Stimulated activated CD4-positive, alpha-beta T cell treated with anti-CD3 and anti-CD28 coated beads, Interleukin-2, amount 100 ng/mL, for 4 hours (primary cell): ENCODE data around the gene CLTA.

Experiments used
- DNase-seq: peaks from one replicate; pipeline ENCODE4 v3.0.0-alpha.2; 2020; ENCODE audit warnings: low read depth

Gene CLTA, protein sequence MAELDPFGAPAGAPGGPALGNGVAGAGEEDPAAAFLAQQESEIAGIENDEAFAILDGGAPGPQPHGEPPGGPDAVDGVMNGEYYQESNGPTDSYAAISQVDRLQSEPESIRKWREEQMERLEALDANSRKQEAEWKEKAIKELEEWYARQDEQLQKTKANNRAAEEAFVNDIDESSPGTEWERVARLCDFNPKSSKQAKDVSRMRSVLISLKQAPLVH

DNA sequence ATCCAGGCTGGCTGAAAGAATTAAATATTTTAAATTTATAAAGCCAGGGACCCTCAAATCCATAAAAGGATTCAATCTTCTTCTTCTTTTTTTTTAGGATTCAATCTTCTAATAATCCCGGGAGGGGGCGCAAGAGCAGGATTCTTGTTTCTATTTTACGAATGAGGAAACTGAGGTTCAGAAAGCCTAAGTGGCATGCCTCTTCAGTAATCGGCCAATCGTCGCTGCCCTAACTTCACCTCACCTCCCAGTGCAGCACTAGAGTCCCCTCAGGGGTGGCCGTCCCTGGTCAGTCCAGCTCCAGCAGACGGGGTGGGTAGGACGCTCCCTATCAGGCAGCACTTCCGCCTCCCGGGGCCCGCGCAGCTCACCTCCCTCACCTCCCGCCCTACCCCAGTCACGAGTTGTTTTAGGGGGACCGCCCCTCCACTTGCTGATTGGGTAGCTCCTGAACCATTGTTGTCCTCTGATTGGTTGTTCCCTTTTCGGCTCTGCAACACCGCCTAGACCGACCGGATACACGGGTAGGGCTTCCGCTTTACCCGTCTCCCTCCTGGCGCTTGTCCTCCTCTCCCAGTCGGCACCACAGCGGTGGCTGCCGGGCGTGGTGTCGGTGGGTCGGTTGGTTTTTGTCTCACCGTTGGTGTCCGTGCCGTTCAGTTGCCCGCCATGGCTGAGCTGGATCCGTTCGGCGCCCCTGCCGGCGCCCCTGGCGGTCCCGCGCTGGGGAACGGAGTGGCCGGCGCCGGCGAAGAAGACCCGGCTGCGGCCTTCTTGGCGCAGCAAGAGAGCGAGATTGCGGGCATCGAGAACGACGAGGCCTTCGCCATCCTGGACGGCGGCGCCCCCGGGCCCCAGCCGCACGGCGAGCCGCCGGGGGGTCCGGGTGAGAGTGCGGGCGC is at the start of gene CLTA:
Gene CLTA, plus strand, starts transcription at position 534 of the 902 bp plus-strand sequence. Its CDS starts 136 bp downstream, at position 670.
- DNase-seq = peak; percentile 90

DNA sequence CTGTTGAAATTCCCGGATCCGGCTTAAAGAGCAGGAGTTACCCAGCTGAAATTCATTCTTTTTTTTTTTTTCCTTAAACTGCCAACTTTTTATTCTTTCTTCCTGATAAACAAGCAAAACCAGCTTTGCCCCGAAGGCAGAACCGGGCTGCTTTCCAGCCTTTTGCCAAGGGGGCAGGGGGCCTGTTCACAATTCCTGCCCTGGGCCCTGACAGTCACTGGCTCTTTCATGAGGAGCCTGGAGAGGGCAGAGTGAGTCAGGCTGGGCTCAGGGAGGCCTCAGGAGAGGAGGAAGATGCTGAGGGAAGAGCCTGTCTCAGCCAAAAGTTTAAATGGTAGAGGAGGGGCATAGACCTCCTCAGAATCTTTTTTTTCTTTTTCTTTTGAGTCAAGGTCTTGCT is 49.4 kb upstream of the CLTA start:
- DNase-seq = no peak

DNA sequence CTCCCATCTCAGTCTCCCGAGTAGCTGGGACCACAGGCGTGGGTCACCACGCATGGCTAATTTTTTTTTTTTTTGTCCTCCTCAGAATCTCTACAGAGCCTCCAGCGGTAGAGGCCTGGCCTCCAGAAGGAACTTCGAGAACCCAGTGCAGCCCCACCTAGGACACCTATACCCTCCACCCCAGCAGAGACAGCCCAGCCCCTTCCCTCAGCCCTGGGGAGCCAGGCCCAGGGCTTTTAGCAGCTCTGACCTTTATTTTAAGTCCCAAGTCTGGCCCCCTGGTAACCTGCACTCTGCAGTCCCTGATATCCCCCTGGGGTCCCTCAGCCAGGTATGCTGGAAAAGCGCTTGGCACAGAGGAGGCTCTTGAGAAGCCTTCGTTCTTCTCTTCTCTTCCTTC is 49.0 kb upstream of the CLTA start:
- no peak for DNase-seq

DNA sequence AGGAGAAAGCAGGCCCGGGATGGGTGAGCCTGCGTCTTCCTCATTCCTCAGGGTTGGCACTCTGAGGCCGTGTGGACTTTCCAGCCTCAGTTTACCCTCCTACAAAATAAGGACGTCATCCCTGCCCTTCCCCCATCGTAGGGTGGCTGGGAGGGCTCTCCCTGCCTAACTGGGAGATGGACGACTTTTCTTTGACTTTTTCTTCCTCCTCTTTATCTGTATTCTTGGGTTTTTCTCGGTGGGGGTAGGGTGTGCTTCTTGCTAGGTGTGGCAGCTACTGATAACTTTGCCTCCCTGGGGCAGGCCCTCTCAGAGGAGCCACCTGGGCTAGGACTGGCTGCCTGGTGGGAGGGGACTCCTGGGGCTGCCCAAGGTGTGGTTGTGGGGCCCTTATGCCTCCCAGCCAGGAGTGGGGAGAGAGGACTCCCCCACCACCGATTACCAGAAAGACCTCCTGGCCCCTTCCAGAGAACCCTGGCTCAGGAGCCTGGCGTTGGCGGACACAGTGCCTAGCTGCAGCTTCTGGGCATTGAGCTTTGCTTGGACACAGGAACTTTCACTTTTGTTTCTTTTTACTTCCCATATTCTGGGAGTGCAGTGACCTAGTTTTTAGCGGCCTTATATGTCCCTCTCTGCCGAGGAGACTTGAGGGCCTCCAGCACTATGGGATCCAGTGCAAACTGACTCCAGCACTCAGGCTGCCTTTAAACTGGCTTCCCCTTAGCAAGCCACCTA is 48.0 kb upstream of the CLTA start:
- no peak for DNase-seq

DNA sequence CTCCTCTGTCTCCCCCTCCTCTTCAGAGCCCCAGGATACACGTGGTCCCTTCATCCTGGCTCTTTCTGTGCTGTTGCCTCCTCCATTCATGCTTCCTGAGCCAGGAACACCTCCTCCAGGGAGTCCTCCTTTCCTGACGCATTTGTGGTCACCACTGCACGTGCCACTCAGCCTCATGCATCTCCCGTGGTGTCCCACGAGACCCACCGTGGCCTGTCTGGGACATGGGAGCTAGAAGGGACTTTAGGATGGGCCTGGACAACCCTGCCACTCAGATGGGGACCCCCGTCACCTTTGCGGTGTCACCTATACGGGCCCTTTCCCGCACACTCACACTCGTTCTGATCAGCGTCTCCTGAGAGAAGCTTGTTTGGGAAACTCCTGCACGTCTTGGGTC is 47.5 kb upstream of the CLTA start:
- no peak for DNase-seq

DNA sequence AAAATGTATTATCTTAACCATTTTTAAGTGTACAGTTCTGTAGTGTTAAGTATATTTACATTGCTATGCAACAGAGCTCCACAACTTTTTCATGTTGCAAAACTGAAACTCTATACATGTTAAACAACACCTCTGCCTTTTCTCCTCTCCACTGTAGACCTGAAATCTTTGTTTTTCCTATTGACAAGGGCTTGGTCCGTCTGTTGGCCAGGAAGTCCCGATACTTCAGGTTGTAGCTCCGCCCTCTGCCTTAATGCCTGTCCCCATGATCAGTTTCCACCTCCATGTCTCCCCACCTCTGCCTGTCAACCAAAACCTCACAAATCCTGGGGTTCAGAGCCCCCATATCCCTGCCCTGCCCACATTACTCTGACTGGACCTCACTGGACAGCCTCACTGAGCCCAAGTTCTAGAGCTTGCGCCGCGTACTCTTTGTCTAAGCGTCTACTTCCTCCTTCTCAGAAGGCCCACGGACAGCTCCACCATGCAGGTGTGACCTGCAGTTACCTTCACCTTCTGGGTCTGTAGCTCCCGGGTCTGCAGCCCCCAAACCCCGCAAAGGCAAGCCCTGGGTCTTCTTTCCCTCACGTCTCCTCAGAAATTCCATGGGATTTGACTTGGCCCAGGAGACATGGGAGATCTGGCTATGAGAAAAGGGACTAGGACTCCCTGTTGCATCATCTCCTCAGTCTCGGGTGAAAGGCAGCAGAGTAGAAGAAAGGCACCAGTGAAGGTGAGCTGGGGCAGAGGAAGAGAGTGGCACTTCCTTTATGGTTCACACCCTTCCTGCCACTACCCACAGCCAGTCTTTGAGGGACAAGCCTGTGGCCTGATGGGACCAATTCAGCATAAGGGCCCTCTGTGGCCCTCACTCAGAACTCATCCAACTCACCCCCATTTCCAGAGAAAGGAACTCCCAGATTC is 46.1 kb upstream of the CLTA start:
- DNase-seq = no peak

DNA sequence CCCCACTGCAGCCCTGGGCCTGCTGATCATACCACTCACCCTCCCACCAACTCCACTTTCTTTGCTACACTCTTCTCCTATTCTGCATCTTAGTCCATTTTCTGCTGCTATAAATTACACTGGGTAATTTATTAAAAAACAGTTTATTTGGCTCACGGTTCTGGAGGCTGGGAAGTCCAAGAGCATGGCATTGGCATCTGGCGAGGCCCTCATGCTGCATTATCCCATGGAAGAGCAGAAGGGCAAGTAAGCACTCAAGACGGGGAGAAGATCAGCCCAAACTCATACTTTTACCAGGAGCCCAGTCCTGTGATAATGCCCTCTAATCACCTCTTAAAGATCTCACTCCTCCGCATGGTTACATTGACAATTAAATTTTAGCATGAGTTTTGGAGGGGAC is 44.8 kb upstream of the CLTA start:
- no peak for DNase-seq

DNA sequence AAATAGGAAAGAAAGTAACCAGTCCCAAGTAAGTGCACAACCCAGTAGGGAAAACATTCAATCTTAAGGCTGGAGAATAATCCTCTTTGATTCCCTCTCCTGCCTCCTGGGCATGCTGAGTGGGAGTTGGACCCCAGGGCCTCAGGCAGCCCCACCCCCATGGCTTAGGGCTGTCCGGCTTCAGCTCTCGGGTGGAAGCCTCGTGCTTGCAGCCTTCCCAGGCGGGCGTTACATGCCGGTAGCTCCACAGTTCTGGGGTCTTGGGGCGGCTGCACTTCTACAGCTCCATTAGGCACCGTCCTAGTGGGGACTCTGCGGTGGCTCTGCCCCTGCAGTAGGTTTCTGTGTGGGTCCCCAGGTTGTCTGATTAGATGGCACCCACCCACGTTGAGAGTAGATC is 44.1 kb upstream of the CLTA start:
- no peak for DNase-seq

DNA sequence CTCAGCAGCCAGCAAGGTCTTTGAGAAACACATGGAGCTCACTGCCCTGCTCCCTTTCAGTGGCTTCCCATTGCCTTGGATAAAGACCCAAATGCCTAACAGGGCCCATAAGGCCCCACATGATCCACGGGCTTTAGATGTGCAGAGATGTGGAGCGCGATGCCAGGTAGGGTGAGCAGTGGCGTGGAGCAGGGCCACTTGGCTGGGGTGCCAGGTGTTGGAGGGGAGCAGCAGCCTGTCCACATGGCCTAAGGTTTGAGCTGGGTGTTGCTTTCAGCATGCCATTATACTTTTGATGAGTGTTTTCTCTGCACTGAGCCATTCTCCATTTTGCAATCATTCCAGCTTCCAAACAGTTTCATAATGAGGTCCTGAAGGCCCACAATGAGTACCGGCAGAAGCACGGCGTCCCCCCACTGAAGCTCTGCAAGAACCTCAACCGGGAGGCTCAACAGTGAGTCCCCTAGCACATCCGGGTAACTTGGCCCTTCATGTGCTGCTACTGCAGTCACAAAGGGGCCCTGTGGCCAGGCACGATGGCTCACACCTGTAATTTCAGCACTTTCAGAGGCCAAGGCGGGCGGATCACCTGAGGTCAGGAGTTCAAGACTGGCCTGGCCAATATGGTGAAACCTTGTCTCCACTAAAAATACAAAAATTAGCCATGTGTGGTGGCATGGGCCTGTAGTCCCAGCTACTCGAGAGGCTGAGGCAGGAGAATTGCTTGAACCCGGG is 43.1 kb upstream of the CLTA start:
- no peak for DNase-seq

DNA sequence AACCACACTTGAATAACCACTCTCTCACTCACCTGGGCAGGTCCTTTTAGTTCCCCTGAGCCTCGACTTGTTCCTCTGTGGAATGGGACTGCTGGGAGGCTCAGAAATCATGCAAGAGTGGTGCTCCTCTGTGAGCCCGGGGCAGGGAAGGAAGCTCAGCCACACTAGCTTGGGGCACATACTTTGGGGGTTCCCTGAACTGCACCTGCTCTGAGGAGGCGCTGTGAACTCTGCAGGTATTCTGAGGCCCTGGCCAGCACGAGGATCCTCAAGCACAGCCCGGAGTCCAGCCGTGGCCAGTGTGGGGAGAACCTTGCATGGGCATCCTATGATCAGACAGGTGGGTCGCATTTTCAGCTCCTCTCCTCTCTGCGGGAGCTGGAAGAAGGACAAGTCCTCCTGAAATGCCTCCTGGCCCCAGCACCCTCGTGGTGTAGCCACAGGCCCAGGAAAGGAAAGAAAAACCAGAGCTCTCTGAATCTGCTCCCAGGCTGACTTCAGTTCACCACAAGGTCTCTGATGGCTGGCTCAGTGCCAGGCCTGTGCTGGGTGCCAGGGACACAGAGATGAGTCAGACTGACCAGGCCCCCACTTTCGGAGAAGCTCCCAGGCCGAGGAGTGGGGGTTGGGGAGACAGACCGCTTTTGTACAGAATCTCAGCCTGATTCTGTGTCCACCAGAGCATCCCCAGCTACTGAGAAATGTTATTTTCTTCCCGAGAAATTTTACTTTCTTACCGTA is 42.2 kb upstream of the CLTA start:
- DNase-seq = no peak

DNA sequence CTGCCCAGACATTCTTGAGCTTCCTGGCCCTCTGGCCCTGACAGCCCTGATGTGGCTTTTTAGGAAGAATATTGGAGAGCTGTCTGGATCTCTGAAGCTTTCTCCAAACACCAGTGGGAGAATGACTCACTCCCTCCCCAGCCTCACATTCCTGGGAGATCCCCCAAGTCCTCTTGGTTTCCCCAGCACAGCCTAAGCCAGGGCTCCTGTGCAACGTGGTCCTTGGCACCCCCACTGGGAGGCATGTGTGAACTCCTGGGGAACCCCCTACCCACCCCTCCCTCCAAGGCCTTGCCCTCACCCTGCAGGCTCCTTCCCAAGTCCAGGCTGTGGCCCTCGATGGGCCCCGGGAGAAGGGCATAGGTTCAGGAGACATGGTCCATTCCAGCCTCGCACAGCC is 41.5 kb upstream of the CLTA start:
- DNase-seq = no peak

DNA sequence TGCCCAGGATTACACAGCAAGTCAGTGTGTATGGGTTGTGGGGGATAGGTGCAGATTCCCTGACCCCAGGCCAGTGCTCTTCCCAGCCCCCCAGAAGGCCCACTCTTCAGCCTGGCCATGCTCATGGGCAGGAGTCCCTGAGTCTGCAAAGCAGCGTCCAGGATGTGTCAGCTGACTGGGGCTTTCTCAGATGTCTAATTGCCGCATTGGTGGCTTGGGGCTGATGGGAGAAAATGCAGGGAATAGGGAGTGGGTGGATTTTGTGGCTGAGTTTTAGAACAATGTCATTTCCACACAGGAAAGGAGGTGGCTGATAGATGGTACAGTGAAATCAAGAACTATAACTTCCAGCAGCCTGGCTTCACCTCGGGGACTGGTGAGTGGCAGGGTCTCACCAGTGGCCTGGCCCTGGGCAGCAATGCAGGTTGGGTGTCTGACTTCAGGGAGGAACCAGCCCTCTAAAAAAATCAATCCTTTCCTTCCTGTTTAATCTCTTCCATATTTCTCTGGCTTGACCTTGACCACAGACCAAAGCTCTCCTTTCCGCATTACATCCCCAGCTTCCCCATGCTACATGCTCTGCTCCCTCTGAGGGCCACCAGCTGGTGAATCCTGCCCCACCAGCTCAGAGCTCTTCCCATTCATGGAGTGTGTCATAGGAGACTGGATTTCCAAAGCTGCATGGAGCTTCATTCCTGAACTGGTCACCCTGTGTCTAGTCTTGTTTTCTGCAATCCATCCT is 40.0 kb upstream of the CLTA start:
- DNase-seq = no peak

DNA sequence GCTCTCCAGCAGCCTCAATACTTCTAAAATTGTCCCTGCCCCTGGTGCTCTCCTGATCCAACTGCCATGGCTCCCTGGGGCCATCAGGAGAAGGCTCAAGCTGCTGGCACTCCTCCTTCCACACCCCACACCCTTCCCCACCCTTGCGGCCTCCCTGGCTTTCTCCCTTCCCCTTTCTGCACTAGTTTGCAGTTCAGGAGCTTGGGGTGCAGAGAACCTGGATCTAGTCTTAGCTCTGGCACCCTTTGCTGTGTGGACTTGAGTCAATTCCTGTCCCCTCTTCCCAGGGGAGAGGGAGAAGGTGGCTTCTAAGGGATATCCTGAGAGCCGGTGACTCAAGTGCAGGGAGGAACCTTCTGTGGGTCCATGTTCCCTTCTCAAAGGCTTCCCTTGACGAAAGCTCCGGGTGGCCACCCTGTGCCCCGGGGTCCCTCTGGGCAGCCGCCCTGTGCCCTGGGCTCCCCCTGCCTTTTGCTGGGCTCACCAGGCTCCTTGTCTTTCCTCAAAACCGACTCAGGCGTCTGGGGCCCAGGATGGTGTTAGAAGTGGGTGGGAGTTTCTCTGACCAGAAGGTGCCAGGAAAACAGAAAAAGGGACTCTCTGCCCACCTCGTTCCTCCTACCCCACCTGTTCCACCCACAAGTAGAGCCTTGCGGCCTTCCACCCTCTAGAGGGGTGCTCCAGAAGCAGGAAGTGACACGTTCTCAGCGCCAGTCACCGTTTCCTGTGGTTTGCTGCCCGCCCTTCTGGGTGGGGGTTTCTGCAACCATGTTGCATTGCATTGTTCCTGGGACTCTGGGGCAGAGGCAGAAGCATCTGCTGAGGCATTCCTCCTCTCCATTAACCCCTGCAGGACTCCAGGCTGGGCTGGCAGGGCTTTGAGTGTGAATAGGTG is 39.2 kb upstream of the CLTA start:
- DNase-seq = peak; percentile 85

DNA sequence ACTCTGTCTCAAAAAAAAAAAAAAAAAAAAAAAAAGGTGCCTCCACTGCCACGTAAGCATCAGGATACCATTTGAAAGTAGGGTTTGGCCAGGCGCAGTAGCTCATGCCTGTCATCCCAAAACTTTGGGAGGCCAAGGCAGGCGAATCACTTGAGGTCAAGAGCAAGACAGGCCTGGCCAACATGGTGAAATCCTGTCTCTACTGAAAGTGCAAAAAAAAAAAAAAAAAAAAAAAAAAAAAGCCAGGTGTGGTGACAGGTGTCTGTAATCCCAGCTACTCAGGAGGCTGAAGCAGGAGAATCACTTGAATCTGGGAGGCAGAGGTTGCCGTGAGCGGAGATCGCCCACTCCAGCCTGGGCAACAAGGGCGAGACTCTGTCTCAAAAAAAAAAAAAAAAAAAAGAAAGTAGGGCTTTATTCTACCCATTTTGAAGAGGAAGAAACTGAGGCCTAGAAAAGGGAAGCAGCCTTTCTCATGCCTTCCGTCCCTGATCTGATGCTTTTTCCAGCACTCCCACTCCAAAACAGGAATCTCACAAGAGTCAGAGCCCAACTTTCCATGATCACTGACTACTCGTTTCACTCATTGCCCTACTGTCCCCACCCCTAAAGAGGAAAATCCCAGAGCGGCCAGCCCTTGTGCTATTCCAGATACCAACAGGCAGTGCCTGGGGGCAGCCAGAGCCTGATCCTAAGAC is 37.8 kb upstream of the CLTA start:
- DNase-seq = no peak

DNA sequence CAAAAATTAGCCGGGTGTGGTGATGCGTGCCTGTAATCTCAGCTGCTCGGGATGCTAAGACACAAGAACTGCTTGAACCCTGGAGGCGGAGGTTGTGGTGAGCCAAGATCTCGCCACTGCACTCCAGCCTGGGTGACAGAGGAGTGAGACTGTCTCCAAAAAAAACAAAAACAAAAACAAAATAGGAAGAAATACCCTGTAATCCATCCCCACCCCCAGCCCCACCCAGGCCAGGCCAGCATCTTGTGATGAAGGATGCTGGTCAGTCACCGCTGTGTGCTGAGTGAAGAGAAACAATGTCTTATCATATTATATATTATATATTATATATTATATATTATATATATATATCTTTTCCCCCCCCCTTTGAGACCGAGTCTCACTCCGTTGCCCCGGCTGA is 37.0 kb upstream of the CLTA start:
- no peak for DNase-seq

DNA sequence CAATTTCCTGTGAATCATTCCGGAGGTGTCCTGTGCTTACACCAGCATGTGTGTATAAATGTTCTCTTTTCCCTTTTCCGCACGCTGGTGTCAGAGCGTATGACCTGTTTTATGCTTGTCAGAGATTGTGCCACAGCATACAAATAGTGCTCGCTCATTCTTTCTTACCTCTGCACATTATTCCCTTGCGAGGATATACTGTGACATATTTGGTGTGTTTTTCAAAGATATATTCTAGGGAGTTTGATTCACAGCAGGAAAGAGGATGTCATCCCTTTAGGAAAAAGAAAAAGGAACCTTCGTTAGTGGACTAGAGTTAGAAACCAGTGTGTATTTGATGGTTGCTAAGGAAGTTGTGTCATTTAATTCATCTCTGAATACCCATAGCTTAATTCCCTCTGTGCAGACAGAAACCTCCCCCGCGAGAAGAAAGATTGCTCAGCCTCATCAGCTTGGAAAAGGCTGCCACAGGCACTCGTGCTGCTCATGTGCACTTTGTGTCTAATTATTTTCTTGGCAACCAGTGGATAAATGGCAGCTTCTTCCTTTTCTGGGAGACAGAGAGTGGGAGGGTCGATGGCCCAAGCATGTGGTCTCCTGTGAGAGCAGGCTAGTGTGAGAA is 36.3 kb upstream of the CLTA start:
- no peak for DNase-seq

DNA sequence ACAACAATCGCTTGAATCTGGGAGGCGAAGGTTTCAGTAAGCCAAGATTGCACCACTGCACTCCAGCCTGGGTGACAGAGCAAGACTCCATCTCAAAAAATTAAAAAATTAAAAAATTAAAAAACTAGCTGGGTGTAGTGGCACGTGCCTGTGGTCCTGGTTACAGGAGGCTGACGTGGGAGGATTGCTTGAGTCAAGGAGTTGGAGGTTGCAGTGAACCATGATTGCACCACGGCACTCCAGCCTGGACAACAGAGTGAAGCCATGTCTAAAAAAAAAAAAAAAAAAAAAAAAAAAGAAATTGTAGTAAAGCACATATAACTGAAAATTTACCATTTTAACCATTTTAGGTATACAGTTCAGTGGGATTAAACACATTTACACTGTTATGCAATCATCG is 34.6 kb upstream of the CLTA start:
- no peak for DNase-seq

DNA sequence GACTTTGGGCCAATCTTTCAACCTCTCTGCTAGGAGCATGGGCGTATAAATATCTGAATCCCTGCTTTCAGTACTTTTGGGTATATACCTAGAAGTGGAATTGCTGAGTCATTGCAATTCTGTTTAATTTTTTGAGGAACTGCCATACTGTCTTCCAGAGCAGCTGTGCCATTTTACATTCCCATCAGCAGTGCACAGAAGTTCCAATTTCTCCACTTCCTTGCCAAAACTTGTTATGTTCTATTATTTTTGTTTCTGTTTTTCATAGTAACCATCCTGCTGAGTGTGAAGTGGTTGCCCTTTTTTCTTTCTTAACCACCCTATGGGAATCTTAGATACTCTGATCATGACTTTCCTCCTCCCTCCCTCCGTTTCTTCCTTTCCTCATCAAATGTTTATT is 32.6 kb upstream of the CLTA start:
- no peak for DNase-seq
